Sigmoid colon (tissue), 7 donors: Measurements from ENCODE around the gene COX6A1. TPM values are rescaled to one million over a fixed set of nuclear protein-coding genes. Genes with fewer than 3 reads are reported as not detected.
A peak's percentile ranks its signal among the peaks of the same experiment; 100 is the strongest.

Experiments used
- DNase-seq: peaks from one replicate; pipeline ENCODE4 v3.0.0-alpha.2; 2019
- H3K27ac ChIP-seq, 4 donors: fragments of 200-600 bp; sonication (generic); one replicate each; pipeline ENCODE4 v1.5.1; 2016 to 2019; ENCODE audit warnings: mild to moderate bottlenecking in 1 of 4
- H3K27me3 ChIP-seq, 3 donors: fragments of 200-600 bp; sonication (generic); one replicate each; pipeline ENCODE4 v1.5.1; 2019; ENCODE audit warnings: mild to moderate bottlenecking in 1 of 3
- H3K36me3 ChIP-seq, 4 donors: fragments of 200-600 bp; sonication (generic); one replicate each; pipeline ENCODE4 v1.5.1; 2016 to 2019
- H3K4me1 ChIP-seq, 4 donors: fragments of 200-600 bp; sonication (generic); one replicate each; pipeline ENCODE4 v1.5.1; 2017 to 2019
- H3K4me3 ChIP-seq, 4 donors: fragments of 200-600 bp; sonication (generic); one replicate each; pipeline ENCODE4 v1.5.1; 2017 to 2019; ENCODE audit warnings: mild to moderate bottlenecking in 2 of 4, moderate library complexity in 1 of 4
- H3K9me3 ChIP-seq, 4 donors: fragments of 200-600 bp in 3 of 4; sonication (generic) in 3 of 4; one replicate each; pipeline versions ENCODE4 v1.5.1 to v1.6.1; 2013 to 2019
- CTCF ChIP-seq, 4 experiments: fragments of 450-650 bp in 3 of 4; fragments of 200-600 bp in 1 of 4; IDR thresholded peaks; one replicate each; pipeline ENCODE4 v1.5.1; 2016 to 2019; ENCODE audit warnings: antibody characterized with exemption in 4 of 4, mild to moderate bottlenecking in 3 of 4, moderate library complexity in 2 of 4
- EP300 ChIP-seq, 4 donors: sonication (generic); formaldehyde crosslinking; IDR thresholded peaks; one replicate each; pipeline ENCODE4 v1.6.1; 2017; ENCODE audit warnings: antibody characterized with exemption in 4 of 4
- POLR2A ChIP-seq, 2 donors: fragments of 450-650 bp; IDR thresholded peaks; one replicate each; pipeline ENCODE4 v1.6.1; 2016; ENCODE audit warnings: antibody characterized with exemption in 2 of 2, mild to moderate bottlenecking in 2 of 2, moderate library complexity in 2 of 2
- POLR2AphosphoS5 ChIP-seq, 4 donors: sonication (generic); formaldehyde crosslinking; IDR thresholded peaks; one replicate each; pipeline ENCODE4 v1.6.1; 2017; ENCODE audit warnings: antibody characterized with exemption in 4 of 4
- WGBS, 2 donors: extraction: QIAGEN DNeasy Blood & Tissue Kit; methylation state at CpG; one replicate each; pipeline ENCODE4 v1.1.7; 2013; 5-methylcytosine and 5-hydroxymethylcytosine counted together
- intact Hi-C: fragments of 100-400 bp; cut with DNase I; formaldehyde crosslinking; loops from one replicate; pipeline ENCODE4 v1.15.1; 2023
- polyA plus RNA-seq, 3 donors: library from polyadenylated mRNA; stranded (reverse); fragments of 200-250 nt; gene quantifications; one replicate each; pipeline ENCODE4 v1.2.3, GENCODE V29; 2013
- total RNA-seq, 4 donors: library from RNA; depleted of rRNA; stranded (reverse); fragments of >200 nt; gene quantifications; one replicate each; pipeline ENCODE4 v1.1.0, GENCODE V29; 2016
- donor health status: healthy with polysubstance abuse.
- donor health status: Bipolar disorder and iron deficiency.
- donor health status: healthy.

The COX6A1 gene
- total and polyA plus RNA-seq, 7 donors = 432 to 1,413 (median 633) TPM

- DNase-seq = no peak
- H3K36me3 ChIP-seq = no peaks in the 10 kb centered on the region
- H3K4me1 ChIP-seq = peaks cover 0 to 6% (median 0%) of the 10 kb centered on the region in 4 donors
- WGBS, 2 donors = 19 to 52% methylated on average over 3 of the region's 3 CpGs
- no peaks in the 10 kb centered on the region for H3K27me3 ChIP-seq
- TF ChIP-seq EP300 (IDR thresholded peaks at IDR 0.05) (no peak), POLR2AphosphoS5 (IDR thresholded peaks at IDR 0.05) (peak in 1 of 4 donors; percentile 43)
- H3K4me3 ChIP-seq = no peak overlapping the region
- intact Hi-C loops = no loop called here
- peak overlapping the region in 1 of 4 donors; percentile 65 for H3K27ac ChIP-seq
- no peaks in the 10 kb centered on the region for H3K9me3 ChIP-seq
These were observed 31.8 kb upstream of the COX6A1 start for GRCh38 chr12:120406069-120406468.

- Histone ChIP-seq H3K36me3 (no peaks in the 10 kb centered on the region), H3K4me3 (no peak overlapping the region), H3K27me3 (no peaks in the 10 kb centered on the region), H3K9me3 (no peaks in the 10 kb centered on the region), H3K4me1 (peaks cover 0 to 6% (median 0%) of the 10 kb centered on the region in 4 donors), H3K27ac (peak overlapping the region in 1 of 4 donors; percentile 65)
- DNase-seq = no peak
- WGBS, 2 donors = 91 to 95% methylated on average over 3 of the region's 3 CpGs
- intact Hi-C loops = no loop called here
- TF ChIP-seq EP300 (IDR thresholded peaks at IDR 0.05) (no peak), POLR2AphosphoS5 (IDR thresholded peaks at IDR 0.05) (no peak), POLR2A (IDR thresholded peaks at IDR 0.05) (no peak), CTCF (IDR thresholded peaks at IDR 0.05) (no peak)
These were observed 31.4 kb upstream of the COX6A1 start for GRCh38 chr12:120406553-120406952.

DNA sequence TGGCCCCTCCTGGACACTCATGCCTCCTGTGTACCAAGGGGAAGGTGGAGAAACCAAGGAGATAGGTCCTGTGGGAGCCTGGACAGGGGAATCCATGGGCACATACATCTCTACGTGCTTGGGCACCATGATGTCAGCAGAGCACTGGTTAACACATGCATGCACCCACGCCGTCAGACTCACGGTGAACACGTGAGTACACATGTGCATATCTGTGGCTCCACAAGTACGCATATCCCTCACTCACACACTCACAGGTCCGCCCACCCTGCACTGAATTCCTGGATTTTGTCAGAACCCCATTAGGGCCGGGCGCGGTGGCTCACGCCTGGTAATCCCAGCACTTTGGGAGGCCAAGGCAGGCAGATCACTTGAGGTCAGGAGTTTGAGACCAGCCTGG is 29.1 kb upstream of the COX6A1 start:
- WGBS, 2 donors = 95 to 97% methylated on average over 11 of the region's 11 CpGs
- Histone ChIP-seq H3K27ac (no peak overlapping the region), H3K9me3 (no peaks in the 10 kb centered on the region), H3K4me3 (no peak overlapping the region), H3K4me1 (peaks cover 0 to 6% (median 0%) of the 10 kb centered on the region in 4 donors), H3K27me3 (peaks cover 0 to under 1% (median 0%) of the 10 kb centered on the region in 3 donors), H3K36me3 (no peaks in the 10 kb centered on the region)
- TF ChIP-seq POLR2AphosphoS5 (IDR thresholded peaks at IDR 0.05) (no peak), POLR2A (IDR thresholded peaks at IDR 0.05) (no peak)
- DNase-seq = no peak
- intact Hi-C loops = no loop called here

DNA sequence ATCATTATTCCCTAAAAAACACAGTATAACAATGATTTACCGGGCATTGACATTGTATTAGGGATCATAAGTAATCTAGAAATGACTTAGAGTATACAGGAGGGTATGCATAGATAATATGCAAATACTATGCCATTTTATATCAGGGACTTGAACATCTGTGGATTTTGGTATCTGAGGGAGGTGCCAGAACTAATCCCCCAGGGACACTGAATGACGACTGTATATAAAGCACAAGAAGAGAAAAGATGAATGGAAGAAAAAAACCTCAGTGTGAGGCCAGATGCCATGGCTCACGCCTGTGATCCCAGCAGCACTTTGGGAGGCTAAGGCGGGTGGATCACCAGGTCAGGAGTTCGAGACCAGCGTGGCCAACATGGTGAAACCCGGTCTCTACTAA is 25.5 kb upstream of the COX6A1 start:
- DNase-seq = no peak
- no peaks in the 10 kb centered on the region for H3K4me1 ChIP-seq
- no peaks in the 10 kb centered on the region for H3K9me3 ChIP-seq
- 88 to 93% methylated on average over 7 of the region's 7 CpGs for WGBS, 2 donors
- no peaks in the 10 kb centered on the region for H3K36me3 ChIP-seq
- no peak overlapping the region for H3K4me3 ChIP-seq
- no peak overlapping the region for H3K27ac ChIP-seq
- H3K27me3 ChIP-seq = peaks cover 0 to 3% (median 0%) of the 10 kb centered on the region in 3 donors
- TF ChIP-seq POLR2A (IDR thresholded peaks at IDR 0.05) = no peak
- TF ChIP-seq POLR2AphosphoS5 (IDR thresholded peaks at IDR 0.05) = no peak
- TF ChIP-seq CTCF (IDR thresholded peaks at IDR 0.05) = no peak
- TF ChIP-seq EP300 (IDR thresholded peaks at IDR 0.05) = no peak
- intact Hi-C loops = no loop called here

GRCh38 chr12:120413901-120414695 is 23.8 kb upstream of the COX6A1 start:
- Histone ChIP-seq H3K4me1 (no peaks in the 10 kb centered on the region), H3K27me3 (peaks cover 0 to 3% (median 0%) of the 10 kb centered on the region in 3 donors), H3K36me3 (no peaks in the 10 kb centered on the region), H3K4me3 (no peak overlapping the region), H3K9me3 (no peaks in the 10 kb centered on the region), H3K27ac (peak overlapping the region in 1 of 4 donors; percentile 61)
- no peak for TF ChIP-seq POLR2A (IDR thresholded peaks at IDR 0.05)
- TF ChIP-seq POLR2AphosphoS5 (IDR thresholded peaks at IDR 0.05) = no peak
- TF ChIP-seq CTCF (IDR thresholded peaks at IDR 0.05) = no peak
- TF ChIP-seq EP300 (IDR thresholded peaks at IDR 0.05) = no peak
- intact Hi-C loops = no loop called here
- no peak for DNase-seq
- 17 to 57% methylated on average over 13 of the region's 13 CpGs for WGBS, 2 donors
